Endothelial cell (in vitro differentiated cells): ENCODE measurements around the gene ANKMY1. TPM values are rescaled to one million over a fixed set of nuclear protein-coding genes. Genes with fewer than 3 reads are reported as not detected.

Experiments
- DNase-seq: peaks from one replicate; pipeline ENCODE4 v3.0.0; 2021; ENCODE audit warnings: low spot score
- H3K27ac Mint-ChIP-seq: one replicate; pipeline ENCODE4 v1.8.0; 2021; ENCODE audit warnings: mixed read lengths, inconsistent platforms; ENCODE audit not compliant: unreplicated experiment
- H3K27me3 Mint-ChIP-seq: one replicate; pipeline ENCODE4 v1.8.0; 2021; ENCODE audit warnings: mild to moderate bottlenecking, moderate library complexity, mixed read lengths, inconsistent platforms; ENCODE audit not compliant: unreplicated experiment
- H3K36me3 Mint-ChIP-seq: one replicate; pipeline ENCODE4 v1.8.0; 2021; ENCODE audit warnings: mild to moderate bottlenecking, low read depth, mixed read lengths, inconsistent platforms; ENCODE audit not compliant: unreplicated experiment
- H3K4me1 Mint-ChIP-seq: one replicate; pipeline ENCODE4 v1.8.0; 2021; ENCODE audit warnings: mild to moderate bottlenecking, mixed read lengths, inconsistent platforms; ENCODE audit not compliant: unreplicated experiment
- H3K4me3 Mint-ChIP-seq: one replicate; pipeline ENCODE4 v1.8.0; 2021; ENCODE audit warnings: mild to moderate bottlenecking, mixed read lengths, inconsistent platforms; ENCODE audit not compliant: unreplicated experiment
- H3K9me3 Mint-ChIP-seq: one replicate; pipeline ENCODE4 v1.8.0; 2021; ENCODE audit warnings: mixed read lengths, inconsistent platforms; ENCODE audit not compliant: unreplicated experiment
- total RNA-seq: library from RNA; stranded (reverse); fragmentation: NEBNext Ultra II Directional; extraction: Animal tissue kit (Norgen Biotek cat#: 25700); gene quantifications from one replicate; pipeline ENCODE4 v1.2.1, GENCODE V29; 2021; ENCODE audit not compliant: unreplicated experiment
- TF ChIP-seq, protein P1 (sequence below): fragments of 200-600 bp; sonication (generic); IDR thresholded peaks from one replicate; pipeline ENCODE4 v1.5.0; 2021; ENCODE audit warnings: antibody characterized with exemption; ENCODE audit not compliant: unreplicated experiment

ANKMY1 gene
- total RNA-seq, 1 donor from 2014 or later = 5.6 TPM

DNA sequence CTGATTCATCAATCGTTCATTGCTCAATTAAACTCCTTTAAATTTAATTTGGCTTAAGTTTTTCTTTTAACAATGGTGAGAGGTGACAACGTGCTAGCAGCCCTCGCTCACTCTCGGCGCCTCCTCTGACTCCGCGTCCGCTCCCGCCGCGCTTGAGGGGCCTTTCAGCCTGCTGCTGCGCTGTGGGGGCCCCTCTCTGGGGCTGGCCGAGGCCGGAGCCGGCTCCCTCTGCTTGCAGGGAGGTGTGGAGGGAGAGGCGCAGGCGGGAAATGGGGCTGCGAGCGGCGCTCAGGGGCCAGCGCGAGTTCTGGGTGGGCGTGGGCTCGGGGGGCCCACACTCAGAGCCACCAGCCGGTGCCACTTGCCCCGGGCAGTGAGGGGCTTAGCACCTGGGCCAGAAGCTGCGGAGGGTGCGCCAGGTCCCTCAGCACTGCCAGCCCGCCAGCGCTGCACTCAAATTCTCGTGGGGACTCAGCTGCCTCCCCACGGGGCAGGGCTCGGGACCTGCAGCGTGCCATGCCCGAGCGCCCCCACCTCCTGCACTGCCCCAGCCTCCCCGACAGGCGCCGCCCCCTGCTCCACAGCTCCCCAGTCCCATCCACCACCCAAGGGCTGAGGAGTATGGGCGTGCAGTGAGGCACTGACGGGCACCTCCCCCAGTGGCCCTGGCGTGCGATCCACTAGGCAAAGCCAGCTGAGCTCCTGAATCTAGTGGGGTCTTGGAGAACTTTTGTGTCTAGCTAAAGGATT is 19.6 kb downstream of the ANKMY1 start:
- Mint-ChIP-seq H3K36me3 (peaks cover 26% of the 10 kb centered on the region), H3K27ac (no peak overlapping the region)

DNA sequence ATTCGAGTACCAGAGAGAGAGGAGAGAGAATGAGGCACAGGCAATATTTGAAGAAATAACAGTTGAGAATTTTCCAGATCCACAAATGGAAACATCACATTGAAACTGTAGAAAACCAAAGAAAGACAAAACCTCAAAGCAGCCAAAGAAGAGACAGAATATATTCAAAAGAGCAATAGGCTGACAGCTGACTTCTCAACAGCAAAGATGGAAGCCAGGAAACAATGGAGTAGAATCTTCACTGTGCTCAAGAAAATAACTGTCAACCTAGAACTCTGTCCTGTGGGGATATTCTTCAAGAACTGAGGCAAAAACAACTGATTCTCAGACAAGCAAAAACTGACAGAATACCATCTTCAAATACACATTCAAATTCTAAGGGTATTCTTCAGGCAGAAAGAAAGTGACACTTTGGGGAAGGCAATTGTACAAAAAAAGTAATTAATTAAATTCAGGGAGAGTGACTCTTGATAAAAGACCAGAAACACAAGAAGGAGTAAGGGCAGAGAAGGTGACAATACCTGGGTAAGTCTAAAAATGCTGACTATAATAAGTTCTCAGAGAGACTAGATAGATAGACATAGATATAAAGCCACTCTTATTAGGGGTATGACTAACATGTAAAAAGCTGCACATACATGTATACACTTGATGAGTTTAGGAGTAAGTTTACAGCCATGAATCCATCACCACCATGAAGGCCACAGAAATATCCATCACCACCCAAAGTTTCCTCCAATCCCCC is 25.6 kb downstream of the ANKMY1 start:
- peaks cover 10% of the 10 kb centered on the region for H3K27me3 Mint-ChIP-seq
- peaks cover 8% of the 10 kb centered on the region for H3K36me3 Mint-ChIP-seq
- TF ChIP-seq, protein P1, sequence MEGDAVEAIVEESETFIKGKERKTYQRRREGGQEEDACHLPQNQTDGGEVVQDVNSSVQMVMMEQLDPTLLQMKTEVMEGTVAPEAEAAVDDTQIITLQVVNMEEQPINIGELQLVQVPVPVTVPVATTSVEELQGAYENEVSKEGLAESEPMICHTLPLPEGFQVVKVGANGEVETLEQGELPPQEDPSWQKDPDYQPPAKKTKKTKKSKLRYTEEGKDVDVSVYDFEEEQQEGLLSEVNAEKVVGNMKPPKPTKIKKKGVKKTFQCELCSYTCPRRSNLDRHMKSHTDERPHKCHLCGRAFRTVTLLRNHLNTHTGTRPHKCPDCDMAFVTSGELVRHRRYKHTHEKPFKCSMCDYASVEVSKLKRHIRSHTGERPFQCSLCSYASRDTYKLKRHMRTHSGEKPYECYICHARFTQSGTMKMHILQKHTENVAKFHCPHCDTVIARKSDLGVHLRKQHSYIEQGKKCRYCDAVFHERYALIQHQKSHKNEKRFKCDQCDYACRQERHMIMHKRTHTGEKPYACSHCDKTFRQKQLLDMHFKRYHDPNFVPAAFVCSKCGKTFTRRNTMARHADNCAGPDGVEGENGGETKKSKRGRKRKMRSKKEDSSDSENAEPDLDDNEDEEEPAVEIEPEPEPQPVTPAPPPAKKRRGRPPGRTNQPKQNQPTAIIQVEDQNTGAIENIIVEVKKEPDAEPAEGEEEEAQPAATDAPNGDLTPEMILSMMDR = no peak
- H3K27ac Mint-ChIP-seq = no peak overlapping the region
- peaks cover 3% of the 10 kb centered on the region for H3K4me1 Mint-ChIP-seq
- H3K4me3 Mint-ChIP-seq = no peak overlapping the region
- DNase-seq = no peak
- peaks cover 15% of the 10 kb centered on the region for H3K9me3 Mint-ChIP-seq

More for the DNA sequence above, 19.6 kb downstream of the ANKMY1 start:
- Mint-ChIP-seq H3K4me3 (no peak overlapping the region), H3K9me3 (peaks cover 12% of the 10 kb centered on the region), H3K4me1 (peaks cover 3% of the 10 kb centered on the region), H3K27me3 (no peaks in the 10 kb centered on the region)
- DNase-seq = no peak
- TF ChIP-seq, protein P1 = no peak

DNA sequence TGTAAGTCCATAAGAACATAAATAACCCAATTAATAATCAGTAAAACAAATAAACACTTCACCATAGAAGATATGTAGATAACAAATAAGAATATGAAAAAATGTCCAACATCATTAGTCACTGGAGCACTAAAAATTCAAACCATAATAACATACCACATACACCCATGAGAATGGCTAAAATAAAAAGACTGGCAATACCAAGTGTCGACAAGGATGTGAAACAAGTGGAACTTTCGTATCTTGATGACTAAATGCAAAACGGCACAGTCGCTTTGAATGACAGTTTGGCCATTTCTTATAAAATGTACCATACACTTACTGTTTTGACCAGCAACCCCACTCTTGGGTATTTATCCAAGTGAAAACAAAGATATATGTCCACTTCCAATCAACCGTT is 26.8 kb downstream of the ANKMY1 start:
- Mint-ChIP-seq H3K4me1 (peaks cover 3% of the 10 kb centered on the region), H3K27me3 (peaks cover 15% of the 10 kb centered on the region), H3K36me3 (peaks cover 17% of the 10 kb centered on the region), H3K9me3 (peaks cover 23% of the 10 kb centered on the region), H3K27ac (no peak overlapping the region), H3K4me3 (no peak overlapping the region)
- TF ChIP-seq, protein P1 = no peak
- no peak for DNase-seq

DNA sequence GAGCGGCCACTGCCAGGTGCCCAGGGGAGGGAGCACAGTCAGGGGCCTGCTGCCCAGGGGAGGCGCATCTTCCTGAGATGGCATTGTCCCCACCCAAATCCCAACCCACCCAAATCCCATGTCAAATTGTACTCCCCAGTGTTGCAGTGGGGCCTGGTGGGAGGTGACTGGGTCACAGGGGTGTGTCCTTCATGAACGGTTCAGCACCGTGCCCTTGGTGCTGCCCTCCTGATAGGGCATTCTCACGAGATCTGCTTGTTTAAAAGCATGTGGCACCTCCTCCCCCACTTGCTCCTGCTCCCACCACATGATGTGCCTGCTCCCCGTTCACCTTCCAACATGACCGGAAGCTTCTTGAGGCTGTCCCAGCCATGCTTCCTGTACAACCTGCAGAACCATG is 27.6 kb downstream of the ANKMY1 start:
- no peak for DNase-seq
- Mint-ChIP-seq H3K4me3 (no peak overlapping the region), H3K36me3 (peaks cover 23% of the 10 kb centered on the region), H3K4me1 (peaks cover under 1% of the 10 kb centered on the region), H3K27ac (no peak overlapping the region), H3K9me3 (peaks cover 27% of the 10 kb centered on the region), H3K27me3 (peaks cover 19% of the 10 kb centered on the region)
- TF ChIP-seq, protein P1 = no peak
